ENCODE measurements around the gene KCNC1.
A peak's percentile ranks its signal among the peaks of the same experiment; 100 is the strongest.

Gene KCNC1

GRCh38 chr11:17722000-17722643, 12.5 kb upstream of the KCNC1 start:
- no peak for TF ChIP-seq Cebpa-rat (IDR thresholded peaks at IDR 0.05)
- Histone ChIP-seq H4K20me1 (0 out of 2 replicates have a peak, but pooled peaks cover 5% of the 10 kb centered on the region), H3K27me3 (peaks cover 67% of the 10 kb centered on the region), H3K27ac (no peak overlapping the region), H3K9me3 (peaks cover 24% of the 10 kb centered on the region), H3K4me2 (no peak overlapping the region), H3K4me1 (no peaks in the 10 kb centered on the region; the same call in 1 of the 2 replicates), H3K9ac (no peak overlapping the region), H3K36me3 (no peaks in the 10 kb centered on the region), H3K4me3 (no peak overlapping the region)

- Histone ChIP-seq H3K4me2 (no peak overlapping the region), H3K9me3 (peaks cover 24% of the 10 kb centered on the region), H3K9ac (no peak overlapping the region), H3K4me3 (no peak overlapping the region), H3K4me1 (no peaks in the 10 kb centered on the region; the same call in 1 of the 2 replicates), H3K27ac (no peak overlapping the region), H3K27me3 (peaks cover 52% of the 10 kb centered on the region), H4K20me1 (0 out of 2 replicates have a peak, but pooled peaks cover 5% of the 10 kb centered on the region), H3K36me3 (no peaks in the 10 kb centered on the region)
- TF ChIP-seq Cebpa-rat (IDR thresholded peaks at IDR 0.05) = no peak
Observed at GRCh38 chr11:17724020-17724908, 10.3 kb upstream of the KCNC1 start.

- H4K20me1 ChIP-seq = 0 out of 2 replicates have a peak, but pooled peaks cover 5% of the 10 kb centered on the region
- no peak overlapping the region for H3K4me2 ChIP-seq
- no peak overlapping the region for H3K9ac ChIP-seq
- no peaks in the 10 kb centered on the region for H3K36me3 ChIP-seq
- no peak overlapping the region for H3K4me3 ChIP-seq
- H3K27ac ChIP-seq = no peak overlapping the region
- no peak for TF ChIP-seq Cebpa-rat (IDR thresholded peaks at IDR 0.05)
- H3K27me3 ChIP-seq = peaks cover 43% of the 10 kb centered on the region
- H3K9me3 ChIP-seq = peaks cover 17% of the 10 kb centered on the region
- no peaks in the 10 kb centered on the region; the same call in 1 of the 2 replicates for H3K4me1 ChIP-seq
Observed at GRCh38 chr11:17725174-17725573, 9.4 kb upstream of the KCNC1 start.

- Histone ChIP-seq H3K9me3 (no peaks in the 10 kb centered on the region), H4K20me1 (peaks cover 18% of the 10 kb centered on the region; the same call in 1 of the 2 replicates), H3K4me3 (no peak overlapping the region), H3K27ac (no peak overlapping the region), H3K4me2 (no peak overlapping the region), H3K27me3 (peaks cover 6% of the 10 kb centered on the region; the same call in 1 of the 2 replicates), H3K9ac (no peak overlapping the region), H3K36me3 (no peaks in the 10 kb centered on the region), H3K4me1 (peaks cover 7% of the 10 kb centered on the region; the same call in 1 of the 2 replicates)
- no peak for TF ChIP-seq Cebpa-rat (IDR thresholded peaks at IDR 0.05)
Observed at GRCh38 chr11:17730137-17730536, 4.4 kb upstream of the KCNC1 start.

GRCh38 chr11:17730608-17731462, 3.7 kb upstream of the KCNC1 start:
- Histone ChIP-seq H3K4me1 (peaks cover 9% of the 10 kb centered on the region), H3K27me3 (peaks cover 6% of the 10 kb centered on the region; the same call in 1 of the 2 replicates), H3K4me2 (no peak overlapping the region), H4K20me1 (peaks cover 19% of the 10 kb centered on the region), H3K4me3 (no peak overlapping the region), H3K27ac (no peak overlapping the region), H3K36me3 (no peaks in the 10 kb centered on the region), H3K9me3 (no peaks in the 10 kb centered on the region), H3K9ac (no peak overlapping the region)
- TF ChIP-seq Cebpa-rat (IDR thresholded peaks at IDR 0.05) = no peak

GRCh38 chr11:17733261-17733660, 1.3 kb upstream of the KCNC1 start:
- Histone ChIP-seq H3K9ac (no peak overlapping the region), H3K9me3 (no peaks in the 10 kb centered on the region), H3K36me3 (no peaks in the 10 kb centered on the region), H3K27ac (no peak overlapping the region), H4K20me1 (peaks cover 26% of the 10 kb centered on the region), H3K4me2 (no peak overlapping the region), H3K27me3 (peaks cover 6% of the 10 kb centered on the region; the same call in 1 of the 2 replicates), H3K4me1 (peaks cover 33% of the 10 kb centered on the region), H3K4me3 (no peak overlapping the region)
- TF ChIP-seq Cebpa-rat (IDR thresholded peaks at IDR 0.05) = no peak

GRCh38 chr11:17734986-17735817, 621 bp downstream of the KCNC1 start:
- Histone ChIP-seq H3K36me3 (no peaks in the 10 kb centered on the region), H3K27ac (no peak overlapping the region), H3K9ac (no peak overlapping the region; the same call in 1 of the 2 replicates), H3K4me2 (peak overlapping the region; percentile 93), H3K9me3 (no peaks in the 10 kb centered on the region), H3K27me3 (peaks cover 6% of the 10 kb centered on the region; the same call in 1 of the 2 replicates), H3K4me1 (peaks cover 45% of the 10 kb centered on the region), H3K4me3 (peak overlapping the region; percentile 70), H4K20me1 (peaks cover 31% of the 10 kb centered on the region)
- no peak for TF ChIP-seq Cebpa-rat (IDR thresholded peaks at IDR 0.05)

- no peak overlapping the region for H3K9ac ChIP-seq
- peaks cover 31% of the 10 kb centered on the region for H4K20me1 ChIP-seq
- no peak overlapping the region for H3K27ac ChIP-seq
- TF ChIP-seq Cebpa-rat (IDR thresholded peaks at IDR 0.05) = no peak
- peaks cover 6% of the 10 kb centered on the region; the same call in 1 of the 2 replicates for H3K27me3 ChIP-seq
- peak overlapping the region; percentile 93 for H3K4me2 ChIP-seq
- H3K36me3 ChIP-seq = no peaks in the 10 kb centered on the region
- no peak overlapping the region; the same call in 1 of the 2 replicates for H3K4me3 ChIP-seq
- H3K4me1 ChIP-seq = peaks cover 45% of the 10 kb centered on the region
- H3K9me3 ChIP-seq = no peaks in the 10 kb centered on the region
Observed at GRCh38 chr11:17735818-17736578, 1.4 kb downstream of the KCNC1 start.

Data from BLaER1 (cell line).